Medulla oblongata (tissue), 1 donor: Measurements from ENCODE around the gene G0S2.
A peak's percentile ranks its signal among the peaks of the same experiment; 100 is the strongest.

Experiments used
- DNase-seq: peaks from one replicate; pipeline ENCODE4 v3.0.0-alpha.2; 2015; ENCODE audit errors: extremely low spot score

G0S2 gene

DNA sequence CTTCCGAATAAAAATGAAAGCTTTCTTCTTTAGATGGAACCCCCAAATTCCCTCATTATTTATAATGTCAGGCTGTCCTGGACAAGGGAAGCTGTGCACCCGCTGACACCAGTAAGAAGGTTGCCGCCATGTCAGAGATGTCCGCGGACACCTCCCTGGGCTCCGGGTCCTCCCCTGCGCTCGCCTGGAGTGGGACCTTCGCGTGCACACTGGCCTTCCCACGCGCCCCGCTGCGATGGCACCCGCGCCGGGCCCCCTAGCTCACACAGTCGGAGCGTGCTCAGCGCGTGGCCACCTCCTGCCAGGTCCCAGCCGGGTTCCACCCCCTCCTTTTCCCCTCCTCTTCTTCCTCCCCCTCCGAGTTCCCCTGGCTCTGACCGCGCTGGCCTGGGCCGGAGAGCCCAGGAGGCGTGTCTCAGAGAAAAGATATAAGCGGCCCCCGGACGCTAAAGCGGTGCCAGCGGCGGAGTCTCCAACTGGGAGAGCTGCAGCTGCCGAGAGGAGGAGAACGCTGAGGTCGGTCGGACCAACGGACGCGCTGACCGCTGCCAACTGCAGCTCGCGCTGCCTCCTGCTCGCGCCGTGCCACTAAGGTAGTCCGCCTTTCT, at the start of gene G0S2:
TSS of gene G0S2 (plus strand) at position 456 of the 608 bp plus-strand sequence. CDS start 273 bp downstream, outside the sequence.
- peak; percentile 69 for DNase-seq

GRCh38 chr1:209625791-209626285, 49.4 kb upstream of the G0S2 start:
- no peak for DNase-seq

- DNase-seq: no peak
Measured at GRCh38 chr1:209626346-209627026, 48.7 kb upstream of the G0S2 start.

DNA sequence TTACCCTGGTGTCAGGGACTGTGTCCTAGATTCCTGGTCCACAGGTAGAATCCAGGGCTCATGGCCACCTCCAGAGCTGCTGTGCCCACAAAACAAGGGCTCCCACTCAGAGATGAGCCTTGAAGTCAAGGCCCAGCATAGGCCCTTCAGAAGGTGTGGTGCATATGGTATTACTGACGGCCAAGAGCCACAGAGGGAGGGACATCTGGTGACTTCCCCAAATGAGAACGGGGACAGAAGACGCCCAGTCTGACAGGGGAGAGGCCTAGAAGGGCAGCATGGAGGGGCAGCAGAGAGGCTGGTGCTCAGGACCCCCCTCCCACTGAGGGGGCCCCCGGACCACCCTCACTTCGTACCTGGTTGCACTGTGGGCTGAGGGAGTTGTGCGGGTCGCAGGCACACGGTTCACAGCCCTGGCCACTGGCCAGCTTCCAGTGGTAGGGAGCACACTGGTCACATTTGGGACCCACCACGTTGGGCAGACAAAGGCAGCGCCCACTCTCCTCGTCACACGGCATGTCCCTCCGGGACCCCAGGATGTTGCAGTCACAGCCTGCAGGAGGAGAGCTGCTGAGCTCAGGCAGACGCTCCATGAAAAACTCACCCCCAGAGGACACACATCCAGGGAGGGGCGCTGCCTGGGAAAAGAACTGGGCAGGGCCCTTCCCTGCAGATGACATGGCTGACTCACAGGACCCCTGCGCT, 48.0 kb upstream of the G0S2 start:
- DNase-seq: no peak

- DNase-seq: peak; percentile 87
Measured at GRCh38 chr1:209627732-209628196, 47.4 kb upstream of the G0S2 start.

DNA sequence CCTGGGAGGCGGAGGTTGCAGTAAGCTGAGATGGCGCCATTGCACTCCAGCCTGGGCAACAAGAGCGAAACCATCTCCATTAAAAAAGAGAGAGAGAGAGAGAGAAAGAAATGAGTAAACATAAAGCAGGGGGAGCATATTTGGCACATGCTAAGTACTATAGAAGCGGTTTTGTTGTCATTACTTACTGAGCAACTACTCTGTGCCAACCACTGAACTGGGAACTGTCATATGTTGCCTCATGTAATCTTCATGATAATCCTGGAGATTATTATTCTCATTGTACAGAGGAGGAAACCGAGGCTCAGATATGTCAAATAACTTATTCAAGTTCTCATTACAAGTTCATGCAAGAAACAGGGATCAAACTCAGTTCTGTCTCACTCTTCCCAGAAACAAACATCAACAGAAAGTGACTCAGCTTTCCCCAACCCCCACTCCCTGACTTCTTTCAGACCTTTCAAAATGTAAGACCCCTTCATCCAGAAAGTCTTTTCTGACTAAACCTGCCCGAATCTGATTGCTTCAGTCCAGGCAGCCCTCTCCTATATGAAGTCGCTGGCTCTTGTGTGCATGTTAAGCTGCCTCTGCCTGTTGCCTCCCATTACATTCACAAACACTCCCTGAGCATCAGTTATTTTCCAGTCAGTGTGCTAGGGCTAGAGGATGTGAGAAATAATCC, 46.5 kb upstream of the G0S2 start:
- no peak for DNase-seq

GRCh38 chr1:209629621-209630382, 45.4 kb upstream of the G0S2 start:
- DNase-seq: peak; percentile 74

DNA sequence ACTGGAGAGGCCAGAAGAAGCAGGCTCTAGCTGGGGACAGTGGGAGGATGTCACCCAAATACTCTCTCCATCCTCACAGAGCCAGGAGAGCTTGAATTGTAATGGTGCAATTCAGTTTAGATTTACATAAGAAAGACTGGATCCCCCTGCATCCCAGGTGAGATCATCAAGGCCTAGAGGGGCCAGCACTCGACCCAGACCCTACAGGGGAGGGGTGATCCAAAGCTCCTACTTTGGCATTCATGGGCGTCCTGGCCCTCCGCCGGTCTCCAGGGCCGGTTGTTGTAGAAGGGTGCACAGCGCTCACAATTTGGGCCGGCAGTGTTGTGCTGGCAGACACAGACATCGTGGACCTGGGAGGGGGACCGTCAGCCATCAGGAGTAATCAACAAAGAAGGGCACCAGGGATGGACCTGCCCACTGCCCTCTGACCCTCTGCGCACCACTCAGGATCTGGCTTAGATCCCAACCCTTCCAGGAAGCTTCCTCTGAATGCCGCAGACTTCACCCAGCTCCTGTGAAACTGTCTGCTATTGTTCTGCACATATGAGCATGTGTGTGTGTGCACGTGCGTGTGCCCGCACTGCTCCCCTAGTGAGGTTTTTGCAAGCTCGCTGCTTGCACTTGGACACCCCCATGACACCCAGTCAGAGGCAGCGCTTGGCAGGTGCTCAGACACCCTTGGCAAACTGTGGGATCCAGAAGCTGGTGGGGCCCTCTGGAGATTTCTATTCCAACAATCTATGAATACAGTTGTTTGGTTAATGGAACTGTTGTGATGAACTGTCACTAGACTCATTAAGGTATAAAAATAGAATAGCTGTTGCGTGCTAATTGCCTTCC, 44.6 kb upstream of the G0S2 start:
- DNase-seq: peak; percentile 41

DNA sequence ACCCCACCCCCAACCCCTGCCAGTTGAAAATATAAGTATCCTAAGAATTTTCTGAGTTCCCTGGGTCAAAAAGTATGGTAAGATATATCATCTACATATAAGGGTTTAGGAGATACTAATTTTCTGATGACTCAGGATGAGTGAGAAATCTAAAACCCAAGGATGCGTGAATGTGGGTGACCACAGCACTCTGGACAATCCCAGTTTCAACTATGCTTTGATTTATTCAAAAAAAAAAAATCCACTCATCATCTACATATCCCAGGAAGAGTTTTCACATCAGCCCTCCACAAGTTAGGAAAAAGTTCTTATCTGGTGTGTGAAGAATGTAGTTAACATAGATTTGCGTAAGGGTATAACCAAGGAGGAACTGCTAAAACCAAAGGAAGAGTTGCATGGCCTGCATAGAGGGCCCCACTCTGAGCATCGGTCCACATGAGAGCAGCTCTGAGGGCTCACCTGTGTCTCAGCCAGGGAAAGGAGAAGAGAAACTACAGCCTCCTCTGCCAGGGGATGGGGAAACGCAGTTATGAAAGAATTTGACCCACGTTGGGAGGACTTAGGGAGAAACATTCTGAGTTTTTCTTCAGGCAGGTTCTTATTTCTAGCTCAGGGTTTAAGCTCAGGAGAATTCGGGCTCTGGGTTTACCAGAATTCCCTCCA, 41.7 kb upstream of the G0S2 start:
- DNase-seq: no peak

DNA sequence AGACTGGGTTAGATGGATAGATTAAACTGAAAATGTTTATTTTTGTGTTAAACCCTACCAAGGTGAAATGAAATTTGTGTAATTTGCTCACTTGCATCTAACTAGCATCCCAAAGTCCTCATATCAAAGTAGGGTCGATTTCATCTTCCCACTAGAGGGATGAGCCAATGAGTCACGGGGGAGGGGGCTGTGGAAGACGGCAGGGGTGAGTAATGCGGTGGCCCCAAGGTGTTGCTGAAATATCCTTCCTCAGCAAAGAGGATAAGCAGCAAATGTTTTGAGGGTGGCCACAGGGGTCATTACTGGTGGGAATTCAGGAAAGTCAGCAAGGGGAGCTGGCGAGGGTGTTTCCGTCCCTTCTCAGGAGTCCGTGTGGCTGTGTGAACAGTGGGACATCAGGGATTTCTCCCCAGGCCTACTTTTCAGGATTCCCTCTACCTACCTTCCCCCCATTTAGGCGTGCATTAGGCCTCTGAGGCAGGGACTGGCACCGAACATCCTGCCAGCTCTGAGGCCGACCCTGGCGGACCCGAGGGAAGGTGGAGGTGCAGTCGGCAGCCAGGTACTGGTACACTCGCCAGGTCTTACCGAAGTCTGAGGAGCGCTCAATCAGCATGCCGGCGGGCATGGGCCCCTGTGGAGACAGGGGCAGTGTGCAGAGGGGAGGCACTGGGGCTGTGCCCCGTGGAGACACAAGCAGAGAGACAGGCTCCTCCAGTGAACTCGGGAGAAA, 41.0 kb upstream of the G0S2 start:
- no peak for DNase-seq

DNA sequence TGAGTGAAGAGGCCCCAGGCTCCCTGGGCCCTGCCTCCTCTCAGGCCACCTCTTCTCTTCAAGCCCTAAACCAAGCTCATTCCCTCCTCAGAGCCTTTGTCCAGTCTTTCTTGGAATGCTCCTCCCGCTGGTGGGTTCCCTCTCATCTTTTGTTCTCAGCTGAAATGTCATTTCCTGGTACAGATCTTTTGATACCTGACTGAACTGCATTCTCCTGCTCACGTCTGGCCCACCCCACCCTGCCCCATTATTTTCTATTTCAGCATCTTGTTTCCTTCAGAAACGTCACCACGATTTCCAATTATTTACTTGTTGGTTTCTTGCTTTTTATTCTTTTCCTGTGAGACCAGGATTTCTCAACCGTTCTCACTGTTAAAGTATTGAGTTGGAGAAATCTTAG, 39.4 kb upstream of the G0S2 start:
- DNase-seq: no peak

- DNase-seq: peak; percentile 97
Measured at GRCh38 chr1:209641832-209642172, 33.4 kb upstream of the G0S2 start.

GRCh38 chr1:209642816-209643215, 32.4 kb upstream of the G0S2 start:
- DNase-seq: peak; percentile 41

- peak; percentile 95 for DNase-seq
Measured at GRCh38 chr1:209643285-209644020, 31.8 kb upstream of the G0S2 start.

GRCh38 chr1:209645574-209646452, 29.4 kb upstream of the G0S2 start:
- DNase-seq: no peak

- no peak for DNase-seq
Measured at GRCh38 chr1:209646558-209646957, 28.7 kb upstream of the G0S2 start.

DNA sequence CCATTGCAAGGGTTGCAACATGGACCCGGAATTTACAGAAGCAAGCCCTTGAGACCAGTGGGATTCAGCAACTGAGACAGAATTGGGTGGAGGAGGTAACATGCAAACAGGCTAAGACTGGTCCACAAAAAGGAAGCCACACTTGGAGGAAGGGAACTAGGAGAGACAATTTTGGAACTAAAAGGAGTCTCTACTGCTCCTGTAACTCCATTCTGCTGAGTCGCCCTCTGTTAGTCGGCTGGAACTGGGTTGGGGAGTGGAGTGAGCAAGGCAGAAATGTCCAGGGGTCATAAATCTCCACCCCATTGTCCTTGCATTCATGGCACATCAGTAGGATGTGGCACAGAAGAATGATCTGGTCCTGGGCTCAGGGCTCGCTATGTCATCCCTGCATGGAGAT, 28.1 kb upstream of the G0S2 start:
- DNase-seq: no peak

- DNase-seq: no peak
Measured at GRCh38 chr1:209648346-209648745, 26.9 kb upstream of the G0S2 start.
